GM19463 (cell line): Measurements from ENCODE around the gene RIMS4.

Experiments used
- ATAC-seq: cut with Tn5 transposase; IDR thresholded peaks from one replicate; pipeline ENCODE4 v1.9.1; 2021; ENCODE audit warnings: mild to moderate bottlenecking, moderate library complexity; ENCODE audit not compliant: unreplicated experiment

RIMS4 gene

GRCh38 chr20:44703183-44703925, 107.0 kb downstream of the RIMS4 start:
- no peak for ATAC-seq

- no peak for ATAC-seq
Measured at GRCh38 chr20:44702776-44703175, 107.6 kb downstream of the RIMS4 start.

- ATAC-seq: no peak
Measured at GRCh38 chr20:44701858-44702256, 108.5 kb downstream of the RIMS4 start.
